Gastrocnemius medialis (tissue), 4 donors: ENCODE measurements around the gene PRPF40B. TPM values are rescaled to one million over a fixed set of nuclear protein-coding genes. Genes with fewer than 3 reads are reported as not detected.
A peak's percentile ranks its signal among the peaks of the same experiment; 100 is the strongest.

Experiments used
- ATAC-seq, 2 donors: fragments of 150-250 bp; one replicate each; pipeline ENCODE4 v1.9.1; 2016
- DNase-seq, 2 donors: peaks; one replicate each; pipeline ENCODE4 v3.0.0-alpha.2; 2019
- H3K27ac ChIP-seq, 4 donors: fragments of 200-600 bp; sonication (generic); 1 replicate in 1 of 4; 2 replicates in 3 of 4; pipeline ENCODE4 v1.5.1; 2016 to 2018; ENCODE audit warnings: mild to moderate bottlenecking in 2 of 4, moderate library complexity in 1 of 4
- H3K27me3 ChIP-seq, 3 donors: fragments of 200-600 bp; sonication (generic) in 2 of 3; 1 replicate in 1 of 3; 2 replicates in 2 of 3; pipeline versions ENCODE4 v1.5.1 to v1.6.0; 2016 to 2019; ENCODE audit warnings: mild to moderate bottlenecking in 1 of 3, moderate library complexity in 1 of 3
- H3K36me3 ChIP-seq, 2 donors: fragments of 200-600 bp; sonication (generic) in 1 of 2; one replicate each; pipeline ENCODE4 v1.5.1; 2017 to 2018
- H3K4me1 ChIP-seq, 2 donors: fragments of 200-600 bp; sonication (generic) in 1 of 2; one replicate each; pipeline ENCODE4 v1.5.1; 2016 to 2017; ENCODE audit warnings: mild to moderate bottlenecking in 2 of 2
- H3K4me3 ChIP-seq, 4 donors: fragments of 200-600 bp; sonication (generic) in 3 of 4; 1 replicate in 1 of 4; 2 replicates in 3 of 4; pipeline ENCODE4 v1.5.1; 2016 to 2019; ENCODE audit warnings: mild to moderate bottlenecking in 2 of 4
- H3K9me3 ChIP-seq, 3 donors: fragments of 200-600 bp; sonication (generic) in 2 of 3; 1 replicate in 1 of 3; 2 replicates in 2 of 3; pipeline ENCODE4 v1.5.1; 2016 to 2019
- POLR2A ChIP-seq, 2 donors: fragments of 450-650 bp; IDR thresholded peaks; one replicate each; pipeline ENCODE4 v1.6.1; 2017; ENCODE audit warnings: antibody characterized with exemption in 2 of 2, mild to moderate bottlenecking in 2 of 2, moderate library complexity in 2 of 2
- in situ Hi-C, 4 donors: fragments of 200-750 bp; cut with MboI; loops; one replicate each; pipeline versions ENCODE4 v1.15.0 to v1.8.0; 2017; ENCODE audit warnings: low sequenced_read_pairs in 4 of 4
- intact Hi-C: fragments of 100-400 bp; cut with DNase I; formaldehyde crosslinking; loops from one replicate; pipeline ENCODE4 v1.15.1; 2023; ENCODE audit warnings: low total_unique reads
- total RNA-seq, 4 donors: library from RNA; depleted of rRNA; stranded (reverse); fragments of >200 nt; gene quantifications; one replicate each; pipeline versions ENCODE4 v1.1.0 to v1.2.3, GENCODE V29; 2016
- TF ChIP-seq, protein P1 (sequence below), 5 experiments: fragments of 450-650 bp in 3 of 5; fragments of 200-600 bp in 2 of 5; sonication (generic) in 2 of 5; IDR thresholded peaks in 4 of 5; conservative IDR thresholded peaks in 1 of 5; 1 replicate in 4 of 5; 2 replicates in 1 of 5; pipeline ENCODE4 v1.5.1; 2016 to 2019; ENCODE audit warnings: antibody characterized with exemption in 5 of 5, mild to moderate bottlenecking in 3 of 5, moderate library complexity in 3 of 5

PRPF40B gene
- total RNA-seq, 4 donors from 2014 or later, result 17.6 to 21.3 (median 20.2) TPM

GRCh38 chr12:49636574-49636973 lies 13.2 kb downstream of the PRPF40B start:
- in situ Hi-C loops, result no loop called here
- no peak for ATAC-seq
- DNase-seq, result no peak
- Histone ChIP-seq H3K36me3 (peaks cover 0 to 24% of the 10 kb centered on the region in 2 donors), H3K9me3 (no peaks in the 10 kb centered on the region), H3K4me1 (peaks cover 10 to 20% of the 10 kb centered on the region in 2 donors), H3K27me3 (no peaks in the 10 kb centered on the region), H3K27ac (peak overlapping the region in 1 of 4 donors; percentile 39), H3K4me3 (no peak overlapping the region)
- intact Hi-C loops, result loop anchor here (2.0 kb wide), 1 partner anchor 70 kb away; the partner anchor contains the start of gene FMNL3
- TF ChIP-seq POLR2A (IDR thresholded peaks at IDR 0.05), result no peak
- TF ChIP-seq, protein P1, sequence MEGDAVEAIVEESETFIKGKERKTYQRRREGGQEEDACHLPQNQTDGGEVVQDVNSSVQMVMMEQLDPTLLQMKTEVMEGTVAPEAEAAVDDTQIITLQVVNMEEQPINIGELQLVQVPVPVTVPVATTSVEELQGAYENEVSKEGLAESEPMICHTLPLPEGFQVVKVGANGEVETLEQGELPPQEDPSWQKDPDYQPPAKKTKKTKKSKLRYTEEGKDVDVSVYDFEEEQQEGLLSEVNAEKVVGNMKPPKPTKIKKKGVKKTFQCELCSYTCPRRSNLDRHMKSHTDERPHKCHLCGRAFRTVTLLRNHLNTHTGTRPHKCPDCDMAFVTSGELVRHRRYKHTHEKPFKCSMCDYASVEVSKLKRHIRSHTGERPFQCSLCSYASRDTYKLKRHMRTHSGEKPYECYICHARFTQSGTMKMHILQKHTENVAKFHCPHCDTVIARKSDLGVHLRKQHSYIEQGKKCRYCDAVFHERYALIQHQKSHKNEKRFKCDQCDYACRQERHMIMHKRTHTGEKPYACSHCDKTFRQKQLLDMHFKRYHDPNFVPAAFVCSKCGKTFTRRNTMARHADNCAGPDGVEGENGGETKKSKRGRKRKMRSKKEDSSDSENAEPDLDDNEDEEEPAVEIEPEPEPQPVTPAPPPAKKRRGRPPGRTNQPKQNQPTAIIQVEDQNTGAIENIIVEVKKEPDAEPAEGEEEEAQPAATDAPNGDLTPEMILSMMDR (IDR thresholded peaks at IDR 0.05 in 4 of 5, conservative IDR thresholded peaks at IDR 0.05 in 1 of 5), result no peak

GRCh38 chr12:49636979-49637755 lies 13.8 kb downstream of the PRPF40B start:
- Histone ChIP-seq H3K27ac (peak overlapping the region in 3 of 4 donors; percentile 10 to 39 (median 11)), H3K9me3 (no peaks in the 10 kb centered on the region), H3K36me3 (peaks cover 0 to 30% of the 10 kb centered on the region in 2 donors), H3K4me1 (peaks cover 10 to 20% of the 10 kb centered on the region in 2 donors), H3K4me3 (no peak overlapping the region), H3K27me3 (no peaks in the 10 kb centered on the region)
- in situ Hi-C loops, result no loop called here
- intact Hi-C loops, result loop anchor here (2.0 kb wide), 1 partner anchor 70 kb away; the partner anchor contains the start of gene FMNL3
- peak; percentile 80 to 81 for ATAC-seq
- no peak for TF ChIP-seq POLR2A (IDR thresholded peaks at IDR 0.05)
- TF ChIP-seq, protein P1 (IDR thresholded peaks at IDR 0.05 in 4 of 5, conservative IDR thresholded peaks at IDR 0.05 in 1 of 5), result peak; percentile 44 to 69 (median 54)
- DNase-seq, result peak; percentile 14 to 49

- intact Hi-C loops (no loop called here), in situ Hi-C loops (loop anchor here (5.0 kb wide), 1 partner anchor 65 kb away; the partner anchor contains the start of gene FMNL3 (in 4 of the 4))
- ATAC-seq, result no peak
- DNase-seq, result peak in 1 of 2 donors; percentile 11
- H3K27me3 ChIP-seq, result no peaks in the 10 kb centered on the region
- TF ChIP-seq, protein P1 (IDR thresholded peaks at IDR 0.05 in 4 of 5, conservative IDR thresholded peaks at IDR 0.05 in 1 of 5), result no peak
- no peak for TF ChIP-seq POLR2A (IDR thresholded peaks at IDR 0.05)
- H3K4me3 ChIP-seq, result no peak overlapping the region
- H3K4me1 ChIP-seq, result peaks cover 16 to 19% of the 10 kb centered on the region in 2 donors
- H3K27ac ChIP-seq, result no peak overlapping the region
- no peaks in the 10 kb centered on the region for H3K9me3 ChIP-seq
- H3K36me3 ChIP-seq, result peaks cover 0 to 54% of the 10 kb centered on the region in 2 donors
Measured at GRCh38 chr12:49641748-49642369, 18.5 kb downstream of the PRPF40B start.

DNA sequence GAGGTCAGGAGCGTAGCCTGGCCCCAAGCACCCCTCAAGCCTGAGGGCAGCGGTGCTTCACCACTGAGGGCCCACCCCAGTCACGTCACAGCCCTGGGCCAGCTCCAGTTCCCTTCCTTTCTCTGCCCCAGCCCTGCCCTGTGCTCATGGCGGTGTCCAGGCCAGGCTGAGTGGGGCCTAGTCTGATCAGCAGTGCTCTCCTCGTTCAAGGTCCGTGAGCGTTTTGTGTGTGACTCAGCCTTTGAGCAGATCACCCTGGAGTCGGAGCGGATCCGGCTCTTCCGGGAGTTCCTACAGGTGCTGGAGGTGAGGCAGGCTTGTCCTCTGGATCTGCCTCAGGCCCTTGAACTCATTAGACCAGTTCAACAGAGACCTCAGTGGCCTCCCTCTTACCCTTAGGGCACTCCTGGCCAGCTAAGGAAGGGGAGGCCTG lies 19.0 kb downstream of the PRPF40B start:
- ATAC-seq, result no peak
- Histone ChIP-seq H3K4me1 (peaks cover 11 to 23% of the 10 kb centered on the region in 2 donors), H3K36me3 (peaks cover 0 to 54% of the 10 kb centered on the region in 2 donors), H3K27ac (no peak overlapping the region), H3K9me3 (no peaks in the 10 kb centered on the region), H3K4me3 (no peak overlapping the region), H3K27me3 (no peaks in the 10 kb centered on the region)
- TF ChIP-seq POLR2A (IDR thresholded peaks at IDR 0.05), result no peak
- TF ChIP-seq, protein P1 (IDR thresholded peaks at IDR 0.05 in 4 of 5, conservative IDR thresholded peaks at IDR 0.05 in 1 of 5), result no peak
- intact Hi-C loops, result no loop called here
- in situ Hi-C loops, result loop anchor here (5.0 kb wide), 1 partner anchor 65 kb away; the partner anchor contains the start of gene FMNL3 (in 4 of the 4)
- DNase-seq, result peak in 1 of 2 donors; percentile 4
